GOT3 (cell line): ENCODE data around the gene ARHGEF12.

Experiments
- DNase-seq: peaks from one replicate; lab custom pipeline; 2025; ENCODE audit warnings: mixed read lengths; lab: John Stamatoyannopoulos, UW

Gene ARHGEF12

DNA sequence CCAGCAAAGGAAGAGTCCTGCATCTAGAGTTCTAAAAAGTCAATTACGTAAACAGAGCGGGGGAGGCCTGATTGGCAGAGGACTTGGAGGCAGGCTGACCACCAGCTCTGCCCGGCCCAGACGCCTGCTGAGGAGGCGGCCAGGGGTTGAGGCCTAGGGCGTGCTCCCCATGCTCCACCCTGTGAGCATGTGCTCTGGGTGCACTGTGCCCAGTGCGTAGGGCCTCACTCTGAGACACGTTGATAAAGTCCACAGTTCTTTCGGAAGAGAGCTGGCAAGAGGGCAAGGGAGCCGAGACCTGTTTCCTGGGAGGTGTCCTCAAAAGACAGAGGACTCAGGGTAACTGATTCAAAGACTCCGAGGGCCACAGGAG lies 200.6 kb downstream of the ARHGEF12 start:
- no peak for DNase-seq

DNA sequence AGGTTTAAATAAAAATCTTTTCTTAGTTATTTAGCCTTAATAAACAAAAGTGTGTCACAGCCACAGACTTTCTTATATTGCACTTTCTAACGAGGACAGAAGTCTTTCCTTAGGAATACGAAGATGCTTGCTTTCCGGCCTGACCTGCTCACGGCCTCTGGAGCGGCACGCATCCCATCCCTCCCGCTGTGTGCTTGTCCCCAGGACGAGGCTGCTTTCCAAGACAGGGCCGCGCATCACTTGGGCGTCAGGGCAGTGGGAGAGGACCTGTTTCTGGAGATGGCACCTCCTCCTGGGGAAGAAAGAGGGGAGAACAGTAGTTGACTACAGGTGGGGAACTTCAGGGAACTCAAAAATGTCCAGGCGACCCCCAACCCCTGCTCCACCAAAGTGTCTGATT lies 201.8 kb downstream of the ARHGEF12 start:
- no peak for DNase-seq

DNA sequence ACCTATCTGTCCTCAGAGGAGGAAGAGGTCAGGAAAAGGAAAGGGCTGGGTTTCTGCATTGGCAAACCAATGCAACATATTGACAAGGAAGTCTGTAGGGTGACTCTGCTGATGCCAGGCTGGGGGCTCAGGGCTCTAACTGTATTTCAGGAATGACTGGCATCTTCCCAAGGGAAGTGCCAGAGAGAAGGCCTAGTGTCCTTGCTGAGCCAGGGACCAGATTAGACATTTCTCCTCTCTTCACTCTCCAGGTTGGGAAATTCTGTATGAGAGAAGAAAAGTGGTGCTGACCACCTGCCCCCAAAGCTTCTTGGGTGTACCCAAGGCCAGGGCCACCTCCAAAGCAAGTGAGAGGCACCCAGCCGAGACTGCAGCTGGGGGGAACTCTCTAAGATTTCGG lies 202.5 kb downstream of the ARHGEF12 start:
- no peak for DNase-seq
